Fibroblast of lung (primary cell): ENCODE data around the gene CDK6.

Experiments
- EZH2 ChIP-seq: IDR thresholded peaks from 2 replicates; pipeline ENCODE4 v1.5.1; 2012; ENCODE audit warnings: low read length, control low read depth, mild to moderate bottlenecking; ENCODE audit errors: missing control alignments
- TF ChIP-seq, protein P1 (sequence below), 2 donors: IDR thresholded peaks in 1 of 2; conservative IDR thresholded peaks in 1 of 2; 1 replicate in 1 of 2; 2 replicates in 1 of 2; pipeline ENCODE4 v1.5.1; 2011 to 2012; ENCODE audit warnings: low read length in 2 of 2, control low read depth in 1 of 2, inconsistent platforms in 1 of 2, low read depth in 1 of 2, mild to moderate bottlenecking in 1 of 2

DNA sequence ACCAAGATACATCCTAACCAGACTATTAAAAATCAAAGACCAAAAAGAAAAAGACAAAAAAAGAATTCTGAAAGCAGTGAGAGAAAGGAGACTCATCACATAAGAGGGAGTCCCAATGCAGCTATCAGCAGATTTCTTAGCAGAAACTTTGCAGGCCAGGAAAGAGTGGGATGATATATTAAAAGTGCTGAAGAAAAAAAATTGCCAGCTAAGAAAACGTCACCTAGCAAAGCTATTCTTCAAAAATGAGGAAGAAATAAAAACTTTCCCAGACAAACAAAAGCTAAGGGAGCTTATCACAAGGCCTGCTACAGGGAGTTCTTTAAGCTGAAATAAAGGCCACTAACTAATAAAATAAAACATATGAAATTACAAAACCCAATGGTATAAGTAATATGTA lies 40.5 kb upstream of the CDK6 start:
- TF ChIP-seq, protein P1, sequence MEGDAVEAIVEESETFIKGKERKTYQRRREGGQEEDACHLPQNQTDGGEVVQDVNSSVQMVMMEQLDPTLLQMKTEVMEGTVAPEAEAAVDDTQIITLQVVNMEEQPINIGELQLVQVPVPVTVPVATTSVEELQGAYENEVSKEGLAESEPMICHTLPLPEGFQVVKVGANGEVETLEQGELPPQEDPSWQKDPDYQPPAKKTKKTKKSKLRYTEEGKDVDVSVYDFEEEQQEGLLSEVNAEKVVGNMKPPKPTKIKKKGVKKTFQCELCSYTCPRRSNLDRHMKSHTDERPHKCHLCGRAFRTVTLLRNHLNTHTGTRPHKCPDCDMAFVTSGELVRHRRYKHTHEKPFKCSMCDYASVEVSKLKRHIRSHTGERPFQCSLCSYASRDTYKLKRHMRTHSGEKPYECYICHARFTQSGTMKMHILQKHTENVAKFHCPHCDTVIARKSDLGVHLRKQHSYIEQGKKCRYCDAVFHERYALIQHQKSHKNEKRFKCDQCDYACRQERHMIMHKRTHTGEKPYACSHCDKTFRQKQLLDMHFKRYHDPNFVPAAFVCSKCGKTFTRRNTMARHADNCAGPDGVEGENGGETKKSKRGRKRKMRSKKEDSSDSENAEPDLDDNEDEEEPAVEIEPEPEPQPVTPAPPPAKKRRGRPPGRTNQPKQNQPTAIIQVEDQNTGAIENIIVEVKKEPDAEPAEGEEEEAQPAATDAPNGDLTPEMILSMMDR (conservative IDR thresholded peaks at IDR 0.05 in 1 of 2, IDR thresholded peaks at IDR 0.05 in 1 of 2; ENCODE audit: low read depth in 1 of 2, low read length in 2 of 2) = no peak
- no peak for TF ChIP-seq EZH2
